ENCODE results near the gene PRDM11. TPM values are rescaled to one million over a fixed set of nuclear protein-coding genes. Genes with fewer than 3 reads are reported as not detected.

PRDM11 gene
- total and polyA plus RNA-seq, 4 donors: 0.64 to 6.9 (median 2.8) TPM

- Histone ChIP-seq H3K36me3 (ENCODE audit: control insufficient read depth in 4 of 4, insufficient read depth in 3 of 4, low read depth in 1 of 4, low read length in 3 of 4) (peaks cover 0 to 3% (median 1%) of the 10 kb centered on the region in 4 donors), H3K4me3 (ENCODE audit: low read depth in 1 of 3, low read length in 3 of 3) (peak overlapping the region in 1 of 3 donors; percentile 70), H3K9ac (ENCODE audit: low read depth in 1 of 2, low read length in 2 of 2) (no peak overlapping the region), H3K9me3 (ENCODE audit: control insufficient read depth in 4 of 4, low read length in 3 of 4) (no peaks in the 10 kb centered on the region), H3K27ac (ENCODE audit: low read depth in 1 of 2, low read length in 2 of 2) (peak overlapping the region; percentile 22 to 59), H3K27me3 (ENCODE audit: control insufficient read depth in 4 of 4, insufficient read depth in 4 of 4, low read length in 3 of 4) (no peaks in the 10 kb centered on the region), H3K4me1 (ENCODE audit: control insufficient read depth in 4 of 4, insufficient read depth in 4 of 4, low read length in 3 of 4) (peaks cover 0 to 11% (median 5%) of the 10 kb centered on the region in 4 donors)
- no peak for DNase-seq (ENCODE audit: low spot score)
- WGBS: 71% methylated on average over 25 of the region's 25 CpGs
- TF ChIP-seq NR2F2 (IDR thresholded peaks at IDR 0.05) (peak; percentile 86), SP1 (IDR thresholded peaks at IDR 0.05) (peak; percentile 11), RAD21 (IDR thresholded peaks at IDR 0.05) (no peak), GABPA (IDR thresholded peaks at IDR 0.05 in 1 of 2, conservative IDR thresholded peaks at IDR 0.05 in 1 of 2) (no peak), HNF4A (conservative IDR thresholded peaks at IDR 0.05) (peak in 1 of 2 donors; percentile 45)
Measured at GRCh38 chr11:45181193-45181888, 34.9 kb downstream of the PRDM11 start.

GRCh38 chr11:45181889-45182550 lies 35.6 kb downstream of the PRDM11 start:
- no peaks in the 10 kb centered on the region for H3K27me3 ChIP-seq (ENCODE audit: control insufficient read depth in 4 of 4, insufficient read depth in 4 of 4, low read length in 3 of 4)
- H3K27ac ChIP-seq (ENCODE audit: low read depth in 1 of 2, low read length in 2 of 2): no peak overlapping the region
- no peak overlapping the region for H3K9ac ChIP-seq (ENCODE audit: low read depth in 1 of 2, low read length in 2 of 2)
- peaks cover 0 to 3% (median 1%) of the 10 kb centered on the region in 4 donors for H3K36me3 ChIP-seq (ENCODE audit: control insufficient read depth in 4 of 4, insufficient read depth in 3 of 4, low read depth in 1 of 4, low read length in 3 of 4)
- H3K4me1 ChIP-seq (ENCODE audit: control insufficient read depth in 4 of 4, insufficient read depth in 4 of 4, low read length in 3 of 4): peaks cover 0 to 11% (median 5%) of the 10 kb centered on the region in 4 donors
- 94% methylated on average over 14 of the region's 14 CpGs for WGBS
- H3K9me3 ChIP-seq (ENCODE audit: control insufficient read depth in 4 of 4, low read length in 3 of 4): no peaks in the 10 kb centered on the region
- TF ChIP-seq FOXA1 (IDR thresholded peaks at IDR 0.05) (no peak), RAD21 (IDR thresholded peaks at IDR 0.05) (no peak), MAX (IDR thresholded peaks at IDR 0.05) (no peak), SP1 (IDR thresholded peaks at IDR 0.05) (no peak)
- H3K4me3 ChIP-seq (ENCODE audit: low read depth in 1 of 3, low read length in 3 of 3): no peak overlapping the region
- no peak for DNase-seq (ENCODE audit: low spot score)

GRCh38 chr11:45182902-45183301 lies 36.5 kb downstream of the PRDM11 start:
- peaks cover 0 to 11% (median 5%) of the 10 kb centered on the region in 4 donors for H3K4me1 ChIP-seq (ENCODE audit: control insufficient read depth in 4 of 4, insufficient read depth in 4 of 4, low read length in 3 of 4)
- TF ChIP-seq RAD21 (IDR thresholded peaks at IDR 0.05): peak in 1 of 2 donors; percentile 68
- TF ChIP-seq SP1 (IDR thresholded peaks at IDR 0.05): no peak
- peak; percentile 31 for TF ChIP-seq CTCF (IDR thresholded peaks at IDR 0.05; ENCODE audit: low read depth, low read length, missing input control)
- WGBS: 96% methylated on average over 14 of the region's 14 CpGs
- H3K9me3 ChIP-seq (ENCODE audit: control insufficient read depth in 4 of 4, low read length in 3 of 4): no peaks in the 10 kb centered on the region
- peaks cover 0 to 4% (median 1%) of the 10 kb centered on the region in 4 donors for H3K36me3 ChIP-seq (ENCODE audit: control insufficient read depth in 4 of 4, insufficient read depth in 3 of 4, low read depth in 1 of 4, low read length in 3 of 4)
- H3K27me3 ChIP-seq (ENCODE audit: control insufficient read depth in 4 of 4, insufficient read depth in 4 of 4, low read length in 3 of 4): no peaks in the 10 kb centered on the region
- peak; percentile 61 for DNase-seq (ENCODE audit: low spot score)
- H3K4me3 ChIP-seq (ENCODE audit: low read depth in 1 of 3, low read length in 3 of 3): no peak overlapping the region
- H3K9ac ChIP-seq (ENCODE audit: low read depth in 1 of 2, low read length in 2 of 2): no peak overlapping the region
- no peak overlapping the region for H3K27ac ChIP-seq (ENCODE audit: low read depth in 1 of 2, low read length in 2 of 2)

GRCh38 chr11:45184640-45185039 lies 38.2 kb downstream of the PRDM11 start:
- no peak overlapping the region for H3K27ac ChIP-seq (ENCODE audit: low read depth in 1 of 2, low read length in 2 of 2)
- H3K4me1 ChIP-seq (ENCODE audit: control insufficient read depth in 4 of 4, insufficient read depth in 4 of 4, low read length in 3 of 4): peaks cover 0 to 10% (median 5%) of the 10 kb centered on the region in 4 donors
- no peak for DNase-seq (ENCODE audit: low spot score)

More at GRCh38 chr11:45184640-45185039, 38.2 kb downstream of the PRDM11 start:
- Histone ChIP-seq H3K9ac (ENCODE audit: low read depth in 1 of 2, low read length in 2 of 2) (no peak overlapping the region), H3K36me3 (ENCODE audit: control insufficient read depth in 4 of 4, insufficient read depth in 3 of 4, low read depth in 1 of 4, low read length in 3 of 4) (peaks cover 0 to 10% (median 1%) of the 10 kb centered on the region in 4 donors), H3K9me3 (ENCODE audit: control insufficient read depth in 4 of 4, low read length in 3 of 4) (no peaks in the 10 kb centered on the region), H3K4me3 (ENCODE audit: low read depth in 1 of 3, low read length in 3 of 3) (no peak overlapping the region), H3K27me3 (ENCODE audit: control insufficient read depth in 4 of 4, insufficient read depth in 4 of 4, low read length in 3 of 4) (no peaks in the 10 kb centered on the region)
- 98% methylated on average over 2 of the region's 2 CpGs for WGBS
- TF ChIP-seq TAF1 (conservative IDR thresholded peaks at IDR 0.05) (no peak), NR2F2 (IDR thresholded peaks at IDR 0.05) (no peak), EGR1 (IDR thresholded peaks at IDR 0.05; ENCODE audit: low read depth in 2 of 2) (no peak), HNF4A (conservative IDR thresholded peaks at IDR 0.05) (no peak), GABPA (IDR thresholded peaks at IDR 0.05 in 1 of 2, conservative IDR thresholded peaks at IDR 0.05 in 1 of 2) (no peak), FOXA2 (IDR thresholded peaks at IDR 0.05) (no peak), RAD21 (IDR thresholded peaks at IDR 0.05) (no peak), ZBTB33 (IDR thresholded peaks at IDR 0.05) (no peak), ATF3 (IDR thresholded peaks at IDR 0.05) (no peak), SP1 (IDR thresholded peaks at IDR 0.05) (no peak)

Data from liver (tissue), 9 donors.